MV-4-11 (cell line): ENCODE results near the gene TMEM14B.
"Not testable (repeated sequence)": the region's sequence is repeated elsewhere in the genome, so short reads cannot be mapped to it uniquely, and the experiment has no call there.

Experiments used
- DNase-seq: peaks from one replicate; lab custom pipeline; 2025; lab: John Stamatoyannopoulos, UW

Gene TMEM14B

GRCh38 chr6:10746915-10747250 is 722 bp upstream of the TMEM14B start:
- no peak for DNase-seq

- no peak for DNase-seq
Observed at GRCh38 chr6:10749734-10750133, 2.1 kb downstream of the TMEM14B start.

- DNase-seq = not testable (repeated sequence)
Observed at GRCh38 chr6:10750568-10750967, 3.0 kb downstream of the TMEM14B start.

GRCh38 chr6:10751757-10752156 is 4.2 kb downstream of the TMEM14B start:
- DNase-seq = not testable (repeated sequence)

DNA sequence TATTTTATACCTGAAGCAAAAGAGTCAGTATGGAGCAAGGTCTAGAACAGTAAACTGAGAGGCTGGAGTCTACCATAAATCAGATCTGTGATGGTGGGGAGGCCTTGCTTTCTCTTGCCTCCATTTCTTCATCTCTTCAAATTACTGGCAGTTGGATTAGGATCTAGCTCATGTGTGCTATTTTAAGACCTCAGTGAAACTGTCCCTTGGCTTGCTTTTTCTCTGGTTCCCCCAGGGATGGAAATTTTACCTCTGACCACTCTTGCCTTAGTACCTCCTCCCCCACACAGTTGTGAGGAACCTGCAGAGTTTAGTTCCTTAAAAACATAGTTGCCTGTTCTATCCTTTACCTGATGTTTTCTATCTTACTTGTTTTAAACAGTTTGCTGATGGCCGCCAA is 8.5 kb downstream of the TMEM14B start:
- no peak for DNase-seq

- DNase-seq = peak; percentile 32
Observed at GRCh38 chr6:10759312-10759839, 11.8 kb downstream of the TMEM14B start.

- no peak for DNase-seq
Observed at GRCh38 chr6:10759884-10760329, 12.3 kb downstream of the TMEM14B start.

DNA sequence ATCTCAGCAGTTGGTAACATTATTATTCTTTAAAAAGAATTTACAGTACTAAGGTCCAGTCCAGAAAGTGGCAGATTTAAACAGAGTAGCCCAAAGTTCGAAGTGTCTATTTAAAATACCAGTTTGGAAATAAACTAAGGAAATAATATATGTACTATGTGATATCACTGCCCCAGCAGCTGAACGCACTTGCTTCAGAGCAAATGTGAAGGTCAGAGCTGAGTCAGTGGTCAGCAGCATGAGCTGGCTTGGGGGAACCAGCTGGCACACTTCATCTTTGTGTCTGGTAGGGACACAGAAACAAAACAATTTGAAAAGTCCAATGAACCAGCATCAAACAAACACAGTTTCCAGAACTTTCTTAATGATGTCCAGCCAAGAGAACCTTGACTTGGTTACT is 15.4 kb downstream of the TMEM14B start:
- DNase-seq = no peak

GRCh38 chr6:10769419-10769818 is 21.8 kb downstream of the TMEM14B start:
- DNase-seq = no peak

DNA sequence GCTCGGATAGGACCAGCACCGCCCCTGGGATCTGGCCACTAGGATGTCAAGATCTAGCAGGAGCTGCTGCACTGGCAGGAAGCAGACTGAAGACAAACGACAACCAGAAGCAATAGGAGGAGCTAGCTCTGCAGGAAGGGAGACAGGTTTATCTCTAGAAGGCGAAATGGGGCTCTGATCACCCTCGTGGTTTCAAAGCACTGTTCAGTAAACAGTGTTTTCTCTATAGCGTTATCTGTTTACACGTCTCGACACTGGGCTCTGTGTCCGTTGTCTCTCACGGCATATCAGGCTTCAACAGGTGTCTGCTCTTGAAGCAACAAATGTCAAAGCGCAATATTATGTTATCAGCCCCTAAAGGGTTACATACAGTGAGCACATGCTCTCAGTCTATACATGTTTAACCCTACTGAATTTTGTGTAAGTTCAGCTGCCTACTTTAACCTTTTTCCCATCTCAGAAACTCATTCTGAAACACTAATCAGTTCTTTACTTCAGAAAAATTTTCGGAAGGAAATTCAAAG is 23.8 kb downstream of the TMEM14B start:
- no peak for DNase-seq

DNA sequence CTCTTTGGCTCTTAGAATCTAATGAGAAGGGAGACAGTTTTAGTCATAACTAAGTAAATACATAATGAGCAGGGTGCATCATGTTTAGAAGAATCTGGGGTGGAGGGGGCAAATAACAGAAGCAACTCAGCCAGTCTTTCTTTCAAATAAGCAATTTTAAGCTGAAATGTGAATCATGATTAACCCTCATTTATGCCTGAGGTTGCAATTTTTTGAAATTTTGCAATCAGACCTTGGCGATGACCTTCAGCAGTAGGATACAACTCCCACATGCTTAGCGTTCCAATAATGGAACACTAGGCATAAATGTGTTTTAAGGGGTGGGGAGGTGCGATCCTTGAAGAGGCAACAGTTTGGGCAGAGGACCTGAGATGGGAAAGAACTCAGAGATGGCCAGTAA is 30.6 kb downstream of the TMEM14B start:
- no peak for DNase-seq

DNA sequence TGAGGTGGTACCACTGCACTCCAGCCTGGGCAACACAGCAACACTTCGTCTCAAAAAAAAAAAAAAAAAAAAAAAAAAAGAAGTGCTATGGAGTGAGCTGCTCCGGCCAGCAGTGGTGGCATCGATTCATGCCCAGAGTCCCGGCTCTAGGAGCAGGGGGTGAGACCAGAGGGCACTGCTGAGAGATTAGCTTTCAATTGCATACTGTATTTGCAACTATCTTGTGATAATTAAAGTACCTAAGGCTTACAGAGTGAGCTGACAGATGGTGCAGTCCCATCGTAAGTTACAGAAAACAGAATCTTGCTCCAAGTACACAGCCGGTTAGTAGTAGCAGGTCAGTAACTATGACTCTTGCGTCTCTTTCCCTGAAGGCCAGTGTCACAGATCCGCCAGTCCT is 31.5 kb downstream of the TMEM14B start:
- DNase-seq = no peak

DNA sequence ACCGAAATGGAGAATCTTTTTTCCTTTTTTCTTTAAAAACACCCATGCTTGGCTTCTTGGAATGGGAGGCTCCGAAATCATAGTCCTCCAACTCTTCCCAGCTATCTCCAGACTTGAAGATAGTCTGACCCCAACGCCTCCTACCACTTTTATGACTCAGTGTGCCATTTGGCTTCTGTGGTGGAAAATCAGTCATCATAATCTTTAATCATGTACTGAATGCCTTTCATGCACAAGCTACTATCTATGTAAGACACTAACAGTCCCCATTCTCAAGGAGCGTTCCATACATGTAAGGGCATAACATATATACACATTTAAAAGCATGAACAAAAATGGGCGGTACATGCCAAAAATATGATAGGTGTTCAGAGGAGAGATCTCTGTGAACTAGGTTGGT is 44.1 kb downstream of the TMEM14B start:
- DNase-seq = no peak

DNA sequence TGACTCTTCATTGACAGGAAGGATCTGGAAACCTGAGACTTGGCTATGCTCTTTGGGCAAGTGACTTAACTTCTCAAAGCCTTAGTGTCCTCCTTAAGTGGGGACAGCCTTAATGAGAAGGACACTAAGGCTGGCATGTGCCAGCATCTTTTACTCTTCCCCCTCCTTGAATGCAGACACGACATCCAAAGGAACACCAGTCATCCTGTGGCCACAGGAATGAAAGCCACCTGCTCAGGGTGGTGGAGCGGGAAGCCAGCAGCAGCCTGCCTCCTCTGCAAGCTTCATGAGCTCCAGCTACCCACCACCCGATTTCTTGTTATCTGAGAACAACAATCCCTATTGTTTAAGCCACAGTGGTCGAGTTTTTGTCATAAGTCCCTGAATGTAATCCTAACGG is 44.5 kb downstream of the TMEM14B start:
- DNase-seq = no peak

GRCh38 chr6:10793035-10793434 is 45.4 kb downstream of the TMEM14B start:
- no peak for DNase-seq

GRCh38 chr6:10793695-10794094 is 46.1 kb downstream of the TMEM14B start:
- DNase-seq = peak; percentile 20

- DNase-seq = no peak
Observed at GRCh38 chr6:10794239-10794638, 46.6 kb downstream of the TMEM14B start.

DNA sequence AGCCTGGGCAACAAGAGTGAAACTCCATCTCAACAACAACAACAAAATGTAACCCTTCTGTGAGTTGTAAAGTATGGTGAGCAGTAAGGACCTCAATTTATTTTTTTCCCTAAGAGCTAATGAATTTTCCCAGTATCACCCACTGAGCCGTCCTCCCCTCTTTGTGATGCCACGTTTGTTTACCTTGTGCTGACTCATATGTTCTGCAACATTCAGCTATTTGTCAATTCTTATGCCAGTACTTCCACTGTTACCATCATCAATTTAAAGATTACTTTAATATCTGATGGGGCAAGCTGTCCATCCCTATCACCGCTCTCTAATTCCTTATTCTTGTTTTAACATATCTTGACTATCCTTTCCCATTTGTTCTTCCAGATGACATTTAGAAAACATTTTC is 53.2 kb downstream of the TMEM14B start:
- DNase-seq = no peak

DNA sequence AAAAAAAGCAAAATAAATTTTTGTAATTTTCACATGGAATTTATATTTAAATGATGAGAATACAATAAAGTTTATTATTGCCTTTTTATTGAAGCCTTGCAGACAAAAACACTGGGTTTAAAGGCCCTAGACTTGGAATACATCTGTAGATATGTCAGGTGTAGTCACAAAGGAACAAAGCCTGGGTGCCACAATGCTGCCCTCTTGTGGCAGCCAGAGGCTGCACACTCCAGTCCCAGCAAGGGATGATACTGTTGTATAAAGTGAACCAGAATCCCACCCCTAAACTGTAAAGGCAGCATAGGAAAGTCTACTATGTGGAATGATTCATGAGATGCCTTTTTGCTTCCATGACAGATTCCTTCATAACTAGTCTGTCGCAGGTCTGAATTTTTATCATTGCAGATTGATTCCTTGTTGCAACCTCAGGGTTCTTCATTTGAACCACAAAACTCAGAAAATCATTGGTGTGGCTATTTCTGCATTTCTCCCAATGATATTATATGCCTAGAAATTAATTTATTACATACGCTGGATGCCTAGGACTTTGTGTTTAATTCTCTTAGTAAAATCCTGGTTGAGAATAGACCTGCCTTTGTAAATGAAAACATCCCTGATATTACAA is 53.7 kb downstream of the TMEM14B start:
- DNase-seq = peak; percentile 18
